HG02870 (cell line): ENCODE results near the gene AMTN.
A peak's percentile ranks its signal among the peaks of the same experiment; 100 is the strongest.

Experiments used
- ATAC-seq: cut with Tn5 transposase; IDR thresholded peaks from one replicate; pipeline ENCODE4 v1.9.1; 2021; ENCODE audit warnings: mild to moderate bottlenecking, moderate library complexity; ENCODE audit not compliant: unreplicated experiment

The AMTN gene

DNA sequence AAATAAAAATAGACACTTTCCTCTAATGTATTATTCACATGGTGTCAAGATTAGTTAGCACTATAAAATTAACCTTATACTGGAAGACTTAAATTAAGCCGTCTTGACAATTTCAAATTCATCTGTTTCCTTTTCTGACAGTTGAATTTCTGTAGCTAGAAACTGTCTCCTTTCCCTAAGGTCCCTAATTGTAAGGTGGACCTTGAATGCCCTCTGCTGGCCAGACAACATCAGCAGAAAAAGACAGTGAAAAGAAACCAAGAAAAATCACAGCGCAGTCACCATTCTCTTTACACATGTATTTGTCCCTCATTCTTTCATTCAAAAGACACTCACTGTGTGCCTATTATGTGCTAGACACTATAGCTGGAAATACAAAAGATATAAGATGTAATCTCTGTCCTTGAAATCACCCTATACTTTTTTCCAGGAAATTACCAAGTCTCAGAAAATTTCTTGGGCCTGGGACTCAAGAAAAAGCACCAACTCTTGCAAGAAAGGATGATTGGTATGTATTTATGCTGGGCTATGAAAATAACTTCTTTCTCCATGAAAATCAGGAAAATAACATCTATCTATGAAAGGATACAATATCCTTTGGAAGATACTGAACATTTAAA is 41.0 kb downstream of the AMTN start:
- peak; percentile 86 for ATAC-seq

- no peak for ATAC-seq
Observed at GRCh38 chr4:70559924-70560323, 41.6 kb downstream of the AMTN start.

- no peak for ATAC-seq
Observed at GRCh38 chr4:70564033-70564432, 45.7 kb downstream of the AMTN start.

DNA sequence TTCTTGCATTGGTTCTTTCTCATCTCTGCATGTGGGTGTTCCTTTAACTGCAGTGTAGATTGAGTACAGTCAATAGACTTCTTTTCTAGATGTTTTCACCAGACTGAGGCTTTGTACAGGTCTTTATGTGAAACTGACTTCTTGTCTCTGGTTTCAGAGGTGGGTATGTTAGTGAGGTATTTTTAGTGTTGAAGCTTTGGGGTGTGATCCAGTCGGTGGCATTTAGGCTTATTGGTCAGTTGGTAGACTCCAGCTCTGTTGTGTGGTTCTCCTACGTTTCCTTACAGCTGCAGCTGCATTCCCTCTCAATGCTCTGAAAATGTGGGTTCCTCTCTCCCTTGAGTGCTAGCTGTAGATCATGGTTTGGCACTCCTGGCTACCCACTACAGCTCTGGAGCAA is 52.4 kb downstream of the AMTN start:
- no peak for ATAC-seq

DNA sequence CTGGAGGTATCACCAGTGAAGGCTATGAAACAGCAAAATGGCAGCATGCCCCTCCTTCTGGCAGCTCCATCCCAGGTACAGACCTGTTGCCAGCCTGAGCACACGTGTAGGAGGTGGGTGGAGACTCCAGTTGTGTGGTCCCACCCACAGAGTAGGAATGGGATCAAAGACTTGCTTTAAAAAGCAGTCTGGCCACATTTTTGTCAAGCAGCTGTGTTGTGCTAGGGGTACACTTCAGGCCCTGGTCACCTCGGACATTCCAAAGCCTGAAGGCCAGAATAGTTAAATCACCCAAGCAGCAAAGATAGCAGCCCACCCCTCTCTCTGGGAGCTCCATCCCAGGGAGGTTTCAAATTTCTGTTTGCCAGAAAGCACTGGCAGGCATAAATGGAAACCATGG is 53.4 kb downstream of the AMTN start:
- ATAC-seq = no peak

GRCh38 chr4:70575964-70576363 is 57.6 kb downstream of the AMTN start:
- no peak for ATAC-seq

GRCh38 chr4:70577220-70577927 is 59.0 kb downstream of the AMTN start:
- no peak for ATAC-seq

- ATAC-seq = no peak
Observed at GRCh38 chr4:70581980-70582379, 63.6 kb downstream of the AMTN start.
